IgD-negative memory B cell (primary cell): ENCODE results near the gene SCTR. TPM values are rescaled to one million over a fixed set of nuclear protein-coding genes. Genes with fewer than 3 reads are reported as not detected.

Experiments
- H3K27ac Mint-ChIP-seq, 3 donors: one replicate each; pipeline ENCODE4 v1.8.0; 2020 to 2022; ENCODE audit warnings: mild to moderate bottlenecking in 3 of 3, mixed read lengths in 3 of 3, moderate library complexity in 1 of 3
- H3K27me3 Mint-ChIP-seq: one replicate; pipeline ENCODE4 v1.8.0; 2021; ENCODE audit warnings: mixed read lengths
- H3K36me3 Mint-ChIP-seq: one replicate; pipeline ENCODE4 v1.8.0; 2020; ENCODE audit warnings: mild to moderate bottlenecking, mixed read lengths
- H3K4me1 Mint-ChIP-seq, 3 donors: one replicate each; pipeline ENCODE4 v1.8.0; 2020 to 2022; ENCODE audit warnings: mixed read lengths in 3 of 3, mild to moderate bottlenecking in 1 of 3
- H3K4me3 Mint-ChIP-seq, 4 donors: one replicate each; pipeline ENCODE4 v1.8.0; 2020 to 2022; ENCODE audit warnings: mild to moderate bottlenecking in 4 of 4, mixed read lengths in 4 of 4, moderate library complexity in 3 of 4
- H3K9me3 Mint-ChIP-seq, 3 donors: one replicate each; pipeline ENCODE4 v1.8.0; 2020 to 2021; ENCODE audit warnings: mixed read lengths in 3 of 3, mild to moderate bottlenecking in 1 of 3
- polyA plus RNA-seq: library from polyadenylated mRNA; unstranded; fragments of 300-500 nt; fragmentation: Illumina TruSeq; gene quantifications from one replicate; pipeline ENCODE4 v1.2.3, GENCODE V29; 2021

The SCTR gene
- polyA plus RNA-seq, 1 donor from 2014 or later = not detected

DNA sequence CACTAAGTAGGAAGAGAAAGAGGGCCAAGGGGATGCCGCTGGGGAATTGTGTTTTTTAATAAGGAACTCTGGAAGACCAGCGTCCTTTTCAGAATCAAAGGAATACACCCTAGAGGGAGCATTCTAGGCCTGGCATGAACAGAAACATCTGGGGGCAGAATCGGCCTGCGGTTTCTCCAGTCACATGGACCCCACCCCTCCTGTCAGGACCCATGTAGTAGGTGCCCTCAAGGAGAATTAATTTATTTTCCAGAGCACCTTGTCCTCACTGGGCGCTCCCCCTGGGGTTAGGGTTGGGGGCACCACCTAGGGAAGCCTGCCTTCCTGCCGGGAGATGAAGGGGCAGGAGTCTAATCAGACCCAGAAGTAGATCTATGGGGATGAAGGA is 48.4 kb downstream of the SCTR start:
- Mint-ChIP-seq H3K36me3 (no peaks in the 10 kb centered on the region), H3K9me3 (no peaks in the 10 kb centered on the region), H3K27ac (no peak overlapping the region), H3K4me3 (no peak overlapping the region), H3K4me1 (no peaks in the 10 kb centered on the region), H3K27me3 (peaks cover 11% of the 10 kb centered on the region)

DNA sequence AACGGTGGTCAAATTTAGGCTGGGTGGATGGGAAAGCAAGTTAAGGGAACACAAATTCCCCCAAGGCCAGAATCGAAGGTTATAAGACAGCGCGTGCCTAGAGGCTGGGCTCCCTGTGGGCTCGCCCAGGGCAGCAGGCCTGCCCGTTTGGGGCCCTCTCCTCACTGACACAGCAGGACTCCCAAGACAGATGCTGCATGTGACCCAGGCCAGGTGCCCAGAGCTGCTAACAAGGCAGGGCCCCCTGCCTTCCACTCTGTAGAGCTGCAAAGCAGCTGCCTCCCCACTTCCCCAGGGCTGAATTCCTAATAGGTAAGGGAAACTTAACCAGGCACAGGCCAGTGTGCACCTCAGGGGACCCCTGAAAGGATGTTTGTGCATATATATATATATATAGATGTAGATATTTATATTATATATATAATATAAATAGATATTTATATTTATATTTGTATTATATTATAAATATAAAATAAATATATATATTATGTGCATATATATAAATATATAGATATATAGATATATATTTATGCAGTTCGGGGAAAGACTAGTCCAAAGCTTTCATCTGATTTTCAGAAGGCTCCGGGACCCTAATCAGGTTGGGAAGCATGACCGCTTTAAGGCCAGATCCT is 48.9 kb downstream of the SCTR start:
- H3K4me3 Mint-ChIP-seq = no peak overlapping the region
- no peaks in the 10 kb centered on the region for H3K36me3 Mint-ChIP-seq
- H3K9me3 Mint-ChIP-seq = no peaks in the 10 kb centered on the region
- H3K4me1 Mint-ChIP-seq = no peaks in the 10 kb centered on the region
- H3K27ac Mint-ChIP-seq = no peak overlapping the region
- H3K27me3 Mint-ChIP-seq = peaks cover 7% of the 10 kb centered on the region

DNA sequence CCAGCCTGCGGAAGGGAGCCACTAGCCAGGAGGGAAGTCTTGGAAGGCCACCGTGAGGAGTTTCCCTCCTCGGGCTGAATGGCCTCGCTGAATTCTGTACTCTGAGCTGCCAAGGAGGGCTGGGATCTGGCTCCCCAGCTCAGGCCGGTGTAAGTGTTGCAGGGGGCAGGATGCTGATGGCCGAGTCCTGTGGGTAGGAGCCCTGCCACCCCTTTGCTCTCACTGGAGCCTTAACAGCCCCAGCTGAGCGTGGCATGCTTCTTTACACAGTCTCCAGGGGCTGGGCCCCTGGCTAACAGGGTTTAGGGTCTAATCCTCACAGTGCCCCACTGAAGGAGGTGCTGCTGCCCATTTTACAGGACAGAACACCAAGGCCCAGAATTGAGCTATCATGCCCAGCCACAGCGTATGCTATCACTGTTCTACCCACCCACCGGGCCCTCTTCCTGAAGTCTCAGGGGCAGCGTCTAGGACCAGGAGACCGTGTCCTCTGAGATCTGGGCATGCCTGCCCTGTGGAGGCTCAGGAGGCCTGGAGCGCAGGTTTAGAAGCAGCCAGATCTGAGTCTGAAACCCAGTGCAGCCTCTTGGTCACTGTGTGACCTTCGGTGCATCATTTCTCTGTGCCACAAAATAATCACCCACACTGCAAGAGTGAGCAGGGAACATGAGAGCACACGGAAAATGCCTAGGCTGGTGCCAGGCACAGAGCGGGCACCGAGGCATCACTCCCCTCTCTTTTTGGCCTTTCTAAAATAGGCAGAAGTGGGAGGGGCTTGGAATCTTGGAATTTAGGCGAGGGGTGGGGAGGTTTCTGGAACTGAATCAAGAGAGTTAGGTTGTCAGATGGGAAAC is 49.7 kb downstream of the SCTR start:
- H3K9me3 Mint-ChIP-seq = no peaks in the 10 kb centered on the region
- no peaks in the 10 kb centered on the region for H3K36me3 Mint-ChIP-seq
- no peaks in the 10 kb centered on the region for H3K4me1 Mint-ChIP-seq
- H3K27me3 Mint-ChIP-seq = peaks cover 7% of the 10 kb centered on the region
- no peak overlapping the region for H3K27ac Mint-ChIP-seq
- no peak overlapping the region for H3K4me3 Mint-ChIP-seq

DNA sequence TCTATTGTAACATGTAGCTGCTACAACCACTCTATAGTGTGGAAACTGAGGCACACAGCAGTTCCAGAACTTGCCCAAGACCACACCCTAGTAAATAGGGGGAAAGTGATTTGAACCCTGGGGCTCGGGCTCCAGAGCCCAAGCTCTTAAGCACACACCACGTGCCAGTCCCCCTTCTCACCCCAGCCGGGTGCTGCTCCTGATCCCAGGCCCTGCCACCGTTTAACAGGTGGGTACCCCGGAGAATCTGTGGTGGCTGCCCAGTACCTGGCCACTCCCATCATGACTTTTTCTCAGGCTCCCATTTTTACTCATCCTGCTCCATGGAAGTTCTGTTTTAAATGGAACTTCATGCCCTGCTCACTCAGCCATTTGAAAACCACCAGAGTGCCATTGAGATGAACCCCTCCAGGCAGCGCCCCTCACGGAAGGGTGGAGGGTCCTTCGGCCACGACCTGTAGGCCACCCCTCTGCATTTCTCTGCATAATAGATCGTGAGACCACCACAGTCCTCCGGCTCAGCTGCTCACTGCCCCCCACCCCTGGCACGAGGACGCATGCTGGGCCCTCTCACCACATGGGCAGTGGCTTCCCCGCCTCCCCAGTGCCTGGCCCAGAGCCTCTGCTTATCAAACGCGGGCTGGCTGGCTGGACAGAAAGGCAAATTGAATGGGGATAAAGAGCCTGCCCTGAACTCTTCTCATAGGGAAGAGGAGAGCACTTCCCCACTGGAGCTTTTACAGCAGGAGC is 50.5 kb downstream of the SCTR start:
- Mint-ChIP-seq H3K9me3 (no peaks in the 10 kb centered on the region), H3K4me3 (no peak overlapping the region), H3K27ac (no peak overlapping the region), H3K4me1 (no peaks in the 10 kb centered on the region), H3K27me3 (peaks cover 8% of the 10 kb centered on the region), H3K36me3 (no peaks in the 10 kb centered on the region)

DNA sequence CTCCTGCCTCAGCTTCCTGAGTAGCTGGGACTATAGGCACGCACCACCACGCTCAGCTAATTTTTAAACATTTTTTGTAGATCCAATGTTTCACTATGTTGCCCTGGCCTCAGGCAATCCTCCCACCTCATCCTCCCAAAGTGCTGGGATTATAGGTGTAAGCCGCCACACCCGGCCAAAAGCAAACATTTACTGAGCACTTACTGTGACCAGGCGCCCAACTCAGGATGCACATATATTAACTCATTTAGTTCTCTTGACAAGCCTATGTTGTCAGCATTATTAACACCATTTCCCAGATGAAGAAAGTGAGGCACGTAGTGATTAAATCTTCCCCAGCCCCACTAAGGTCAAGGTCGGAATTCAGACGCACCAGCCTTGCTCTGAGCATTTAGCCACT is 51.5 kb downstream of the SCTR start:
- peaks cover 10% of the 10 kb centered on the region for H3K27me3 Mint-ChIP-seq
- H3K4me3 Mint-ChIP-seq = peak overlapping the region in 1 of 4 donors; percentile 1
- no peaks in the 10 kb centered on the region for H3K9me3 Mint-ChIP-seq
- no peaks in the 10 kb centered on the region for H3K4me1 Mint-ChIP-seq
- no peak overlapping the region for H3K27ac Mint-ChIP-seq
- H3K36me3 Mint-ChIP-seq = no peaks in the 10 kb centered on the region

DNA sequence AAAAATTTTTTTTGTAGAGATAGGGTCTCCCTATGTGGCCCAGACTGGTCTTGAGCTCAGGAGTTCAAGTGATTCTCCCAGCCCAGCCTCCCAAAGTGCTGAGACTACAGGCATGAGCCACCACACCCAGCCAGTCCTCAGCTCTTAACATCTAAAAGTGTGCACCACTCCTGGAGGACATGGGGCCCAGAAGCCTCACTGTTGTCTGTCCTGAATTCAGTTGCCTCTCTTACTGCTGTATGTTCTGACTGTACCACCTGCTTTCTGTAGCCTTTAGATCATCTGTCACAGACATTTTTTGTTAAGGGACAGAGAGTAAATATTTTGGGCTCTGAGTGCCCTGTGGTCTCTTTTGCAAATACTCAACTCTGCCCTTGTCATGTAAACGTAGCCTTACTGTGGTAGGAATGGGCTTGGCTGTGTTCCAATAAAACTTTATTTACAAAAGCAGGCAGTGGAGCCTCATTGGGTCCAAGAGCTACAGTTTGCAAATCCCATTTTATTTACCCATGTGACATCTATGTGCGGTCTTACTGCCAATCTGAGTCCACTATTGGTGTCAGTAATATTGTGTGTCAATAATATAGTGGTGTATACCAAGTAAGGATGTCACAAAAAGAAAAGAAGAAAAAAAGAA is 54.5 kb downstream of the SCTR start:
- Mint-ChIP-seq H3K27ac (no peak overlapping the region), H3K4me3 (no peak overlapping the region)

DNA sequence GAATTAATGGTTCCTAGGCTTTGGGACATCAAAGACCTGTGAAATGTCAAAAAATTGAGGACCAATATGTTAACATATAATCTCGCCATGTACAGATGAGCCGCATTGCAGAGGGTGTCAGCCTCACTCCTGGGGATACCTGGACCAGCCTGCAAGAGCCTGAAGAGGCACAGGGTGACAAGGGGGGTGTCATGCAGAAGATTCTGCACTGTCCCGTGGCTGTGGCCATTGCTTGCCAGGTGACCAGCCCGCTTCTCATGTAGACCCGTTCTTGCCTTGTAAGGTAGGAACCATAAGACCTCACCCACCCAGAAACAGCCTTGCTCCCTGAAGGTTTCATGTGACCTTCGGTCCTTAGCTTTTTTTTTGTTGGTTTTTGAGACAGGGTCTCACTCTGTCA is 55.2 kb downstream of the SCTR start:
- Mint-ChIP-seq H3K36me3 (no peaks in the 10 kb centered on the region), H3K27me3 (peaks cover 9% of the 10 kb centered on the region), H3K4me3 (no peak overlapping the region), H3K4me1 (no peaks in the 10 kb centered on the region), H3K9me3 (no peaks in the 10 kb centered on the region), H3K27ac (no peak overlapping the region)

More for the DNA sequence above, 54.5 kb downstream of the SCTR start:
- no peaks in the 10 kb centered on the region for H3K9me3 Mint-ChIP-seq
- H3K27me3 Mint-ChIP-seq = peaks cover 9% of the 10 kb centered on the region
- H3K4me1 Mint-ChIP-seq = no peaks in the 10 kb centered on the region
- H3K36me3 Mint-ChIP-seq = no peaks in the 10 kb centered on the region

GRCh38 chr2:119468154-119468955 is 55.9 kb downstream of the SCTR start:
- Mint-ChIP-seq H3K4me1 (no peaks in the 10 kb centered on the region), H3K4me3 (no peak overlapping the region), H3K27ac (no peak overlapping the region), H3K9me3 (no peaks in the 10 kb centered on the region), H3K36me3 (no peaks in the 10 kb centered on the region), H3K27me3 (peaks cover 9% of the 10 kb centered on the region)

GRCh38 chr2:119466373-119466772 is 57.9 kb downstream of the SCTR start:
- Mint-ChIP-seq H3K27ac (no peak overlapping the region), H3K4me3 (no peak overlapping the region), H3K9me3 (no peaks in the 10 kb centered on the region), H3K36me3 (no peaks in the 10 kb centered on the region), H3K27me3 (peaks cover 6% of the 10 kb centered on the region), H3K4me1 (no peaks in the 10 kb centered on the region)

- no peak overlapping the region for H3K27ac Mint-ChIP-seq
- no peaks in the 10 kb centered on the region for H3K9me3 Mint-ChIP-seq
- no peak overlapping the region for H3K4me3 Mint-ChIP-seq
- H3K4me1 Mint-ChIP-seq = no peaks in the 10 kb centered on the region
- H3K36me3 Mint-ChIP-seq = no peaks in the 10 kb centered on the region
- H3K27me3 Mint-ChIP-seq = peaks cover 6% of the 10 kb centered on the region
Measured at GRCh38 chr2:119465687-119466086, 58.6 kb downstream of the SCTR start.

GRCh38 chr2:119464981-119465380 is 59.3 kb downstream of the SCTR start:
- Mint-ChIP-seq H3K27me3 (peaks cover 6% of the 10 kb centered on the region), H3K4me3 (no peak overlapping the region), H3K9me3 (no peaks in the 10 kb centered on the region), H3K36me3 (no peaks in the 10 kb centered on the region), H3K4me1 (no peaks in the 10 kb centered on the region), H3K27ac (no peak overlapping the region)

- Mint-ChIP-seq H3K27me3 (peaks cover 6% of the 10 kb centered on the region), H3K36me3 (no peaks in the 10 kb centered on the region), H3K27ac (no peak overlapping the region), H3K9me3 (no peaks in the 10 kb centered on the region), H3K4me1 (no peaks in the 10 kb centered on the region), H3K4me3 (no peak overlapping the region)
Measured at GRCh38 chr2:119463990-119464389, 60.3 kb downstream of the SCTR start.

GRCh38 chr2:119463136-119463535 is 61.1 kb downstream of the SCTR start:
- no peak overlapping the region for H3K27ac Mint-ChIP-seq
- no peaks in the 10 kb centered on the region for H3K9me3 Mint-ChIP-seq
- no peaks in the 10 kb centered on the region for H3K36me3 Mint-ChIP-seq
- H3K27me3 Mint-ChIP-seq = peaks cover 6% of the 10 kb centered on the region
- no peaks in the 10 kb centered on the region for H3K4me1 Mint-ChIP-seq
- no peak overlapping the region for H3K4me3 Mint-ChIP-seq

- Mint-ChIP-seq H3K4me3 (no peak overlapping the region), H3K27me3 (peaks cover 6% of the 10 kb centered on the region), H3K36me3 (no peaks in the 10 kb centered on the region), H3K9me3 (peaks cover 0 to 1% (median 0%) of the 10 kb centered on the region in 3 donors), H3K27ac (no peak overlapping the region), H3K4me1 (no peaks in the 10 kb centered on the region)
Measured at GRCh38 chr2:119462574-119462973, 61.7 kb downstream of the SCTR start.
